NCI-H2227 treated with DMSO at 0.1 percent for 48 hours (cell line): ENCODE measurements around the gene PSMD1.
"Not testable (repeated sequence)": the region's sequence is repeated elsewhere in the genome, so short reads cannot be mapped to it uniquely, and the experiment has no call there.

ENCODE experiments used
- DNase-seq: peaks from one replicate; lab custom pipeline; 2025; lab: John Stamatoyannopoulos, UW

PSMD1 gene

GRCh38 chr2:231152800-231153557 lies 96.3 kb downstream of the PSMD1 start:
- DNase-seq, result no peak

- no peak for DNase-seq
Observed at GRCh38 chr2:231159306-231159705, 102.6 kb downstream of the PSMD1 start.

- no peak for DNase-seq
Observed at GRCh38 chr2:231160701-231161100, 104.0 kb downstream of the PSMD1 start.

GRCh38 chr2:231161252-231161839 lies 104.7 kb downstream of the PSMD1 start:
- DNase-seq, result no peak

- no peak for DNase-seq
Observed at GRCh38 chr2:231161877-231162329, 105.2 kb downstream of the PSMD1 start.

- no peak for DNase-seq
Observed at GRCh38 chr2:231163011-231163410, 106.3 kb downstream of the PSMD1 start.

- no peak for DNase-seq
Observed at GRCh38 chr2:231163414-231164095, 106.9 kb downstream of the PSMD1 start.

- DNase-seq, result no peak
Observed at GRCh38 chr2:231167745-231168459, 111.2 kb downstream of the PSMD1 start.

GRCh38 chr2:231168460-231169139 lies 111.9 kb downstream of the PSMD1 start:
- DNase-seq, result no peak

GRCh38 chr2:231169488-231169887 lies 112.8 kb downstream of the PSMD1 start:
- DNase-seq, result no peak

GRCh38 chr2:231170055-231170454 lies 113.4 kb downstream of the PSMD1 start:
- no peak for DNase-seq

GRCh38 chr2:231172025-231172424 lies 115.4 kb downstream of the PSMD1 start:
- no peak for DNase-seq

- DNase-seq, result no peak
Observed at GRCh38 chr2:231174211-231174651, 117.6 kb downstream of the PSMD1 start.

- no peak for DNase-seq
Observed at GRCh38 chr2:231176066-231176465, 119.4 kb downstream of the PSMD1 start.

GRCh38 chr2:231177156-231178025 lies 120.7 kb downstream of the PSMD1 start:
- no peak for DNase-seq

- DNase-seq, result not testable (repeated sequence)
Observed at GRCh38 chr2:231178805-231179204, 122.1 kb downstream of the PSMD1 start.

GRCh38 chr2:231181860-231182512 lies 125.3 kb downstream of the PSMD1 start:
- no peak for DNase-seq

GRCh38 chr2:231182513-231182899 lies 125.8 kb downstream of the PSMD1 start:
- no peak for DNase-seq

- no peak for DNase-seq
Observed at GRCh38 chr2:231183851-231184250, 127.2 kb downstream of the PSMD1 start.

GRCh38 chr2:231184319-231184718 lies 127.7 kb downstream of the PSMD1 start:
- no peak for DNase-seq
